Peyer's patch (tissue), 4 donors: ENCODE results near the gene BFSP2. TPM values are rescaled to one million over a fixed set of nuclear protein-coding genes. Genes with fewer than 3 reads are reported as not detected.
"Not testable (repeated sequence)": the region's sequence is repeated elsewhere in the genome, so short reads cannot be mapped to it uniquely, and the experiment has no call there.

Experiments used
- DNase-seq, 3 donors: peaks; one replicate each; pipeline ENCODE4 v3.0.0-alpha.2; 2017 to 2019
- H3K27ac ChIP-seq, 4 donors: fragments of 200-600 bp; sonication (generic); one replicate each; pipeline ENCODE4 v1.5.1; 2016 to 2019
- H3K27me3 ChIP-seq, 2 donors: fragments of 200-600 bp; sonication (generic); one replicate each; pipeline ENCODE4 v1.5.1; 2019
- H3K36me3 ChIP-seq, 3 donors: fragments of 200-600 bp; sonication (generic); one replicate each; pipeline ENCODE4 v1.5.1; 2016 to 2019
- H3K4me1 ChIP-seq, 4 donors: fragments of 200-600 bp; sonication (generic); one replicate each; pipeline ENCODE4 v1.5.1; 2016 to 2019
- H3K4me3 ChIP-seq, 4 donors: fragments of 200-600 bp; sonication (generic); 1 replicate in 3 of 4; 2 replicates in 1 of 4; pipeline ENCODE4 v1.5.1; 2016 to 2019; ENCODE audit warnings: mild to moderate bottlenecking in 1 of 4
- H3K9me3 ChIP-seq, 4 donors: fragments of 200-600 bp; sonication (generic); one replicate each; pipeline ENCODE4 v1.5.1; 2016 to 2019; ENCODE audit warnings: mild to moderate bottlenecking in 1 of 4
- CTCF ChIP-seq, 6 experiments: fragments of 450-650 bp in 4 of 6; fragments of 200-600 bp in 2 of 6; sonication (generic) in 1 of 6; IDR thresholded peaks; one replicate each; pipeline ENCODE4 v1.5.1; 2017 to 2019; ENCODE audit warnings: antibody characterized with exemption in 6 of 6, mild to moderate bottlenecking in 3 of 6, moderate library complexity in 1 of 6
- POLR2A ChIP-seq, 2 donors: fragments of 450-650 bp; IDR thresholded peaks; one replicate each; pipeline ENCODE4 v1.5.1; 2017; ENCODE audit warnings: antibody characterized with exemption in 2 of 2, mild to moderate bottlenecking in 2 of 2, moderate library complexity in 2 of 2
- total RNA-seq, 4 donors: library from RNA; depleted of rRNA; stranded (reverse); fragments of >200 nt; gene quantifications; one replicate each; pipeline ENCODE4 v1.1.0, GENCODE V29; 2016

The BFSP2 gene
- total RNA-seq, 4 donors from 2014 or later = not detected

DNA sequence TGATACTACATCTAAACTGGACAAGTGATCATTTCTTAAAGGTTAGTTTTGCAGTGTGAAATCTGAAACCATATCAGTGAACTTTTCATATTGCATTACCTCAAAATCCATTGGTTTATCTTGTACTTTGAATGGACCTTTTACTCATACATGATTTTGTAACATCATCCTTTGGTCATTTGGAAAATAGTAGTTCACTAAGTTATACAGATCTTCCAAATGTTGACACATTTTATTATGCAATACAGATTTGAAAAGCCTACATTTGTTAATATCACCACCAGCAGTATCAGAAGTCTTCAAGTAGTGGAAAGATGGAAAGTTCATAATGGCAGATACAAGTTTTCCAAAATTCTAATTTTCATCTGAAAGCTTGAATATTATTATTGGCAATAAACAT, 109.6 kb downstream of the BFSP2 start:
- TF ChIP-seq POLR2A (IDR thresholded peaks at IDR 0.05) (no peak), CTCF (IDR thresholded peaks at IDR 0.05) (no peak)
- H3K27ac ChIP-seq = no peak overlapping the region
- no peaks in the 10 kb centered on the region for H3K36me3 ChIP-seq
- no peaks in the 10 kb centered on the region for H3K27me3 ChIP-seq
- H3K9me3 ChIP-seq = no peaks in the 10 kb centered on the region
- peaks cover 0 to 4% (median 2%) of the 10 kb centered on the region in 4 donors for H3K4me1 ChIP-seq
- no peak overlapping the region for H3K4me3 ChIP-seq
- DNase-seq = no peak

DNA sequence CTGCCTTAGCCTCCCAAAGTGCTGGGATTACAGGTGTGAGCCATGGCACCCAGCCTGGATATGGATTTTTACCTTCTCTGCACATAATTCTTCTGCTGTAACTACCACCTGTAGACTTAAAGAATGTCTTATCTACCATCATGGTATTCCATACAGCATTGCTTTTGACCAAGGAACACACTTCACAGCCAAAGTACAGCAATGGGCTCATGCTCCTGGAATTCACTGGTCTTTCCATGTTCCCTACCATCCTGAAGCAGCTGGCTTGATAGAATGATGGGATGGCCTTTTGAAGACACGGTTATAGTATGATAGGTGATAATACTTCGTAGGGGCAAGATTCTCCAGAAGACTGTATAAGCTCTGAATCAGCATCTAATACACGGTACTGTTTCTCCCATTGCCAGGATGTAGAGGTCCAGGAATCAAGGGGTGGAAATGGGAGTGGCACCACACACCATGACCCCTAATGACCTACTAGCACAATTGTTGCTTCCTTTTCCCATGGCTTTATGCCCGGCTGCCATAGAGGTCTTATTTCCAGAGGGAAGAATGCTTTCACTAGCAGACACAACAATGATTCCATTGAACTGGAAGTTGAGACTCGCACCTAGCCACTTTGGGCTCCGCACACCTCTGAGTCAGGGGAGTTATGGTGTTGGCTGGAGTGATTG, 112.7 kb downstream of the BFSP2 start:
- H3K36me3 ChIP-seq = no peaks in the 10 kb centered on the region
- H3K9me3 ChIP-seq = no peaks in the 10 kb centered on the region
- no peak for DNase-seq
- H3K4me1 ChIP-seq = no peaks in the 10 kb centered on the region
- H3K4me3 ChIP-seq = no peak overlapping the region
- H3K27me3 ChIP-seq = no peaks in the 10 kb centered on the region
- H3K27ac ChIP-seq = no peak overlapping the region
- no peak for TF ChIP-seq CTCF (IDR thresholded peaks at IDR 0.05)
- TF ChIP-seq POLR2A (IDR thresholded peaks at IDR 0.05) = no peak

- Histone ChIP-seq H3K9me3 (no peaks in the 10 kb centered on the region), H3K27ac (no peak overlapping the region), H3K27me3 (no peaks in the 10 kb centered on the region), H3K4me3 (no peak overlapping the region), H3K36me3 (no peaks in the 10 kb centered on the region), H3K4me1 (no peaks in the 10 kb centered on the region)
- DNase-seq = no peak
- TF ChIP-seq CTCF (IDR thresholded peaks at IDR 0.05) (no peak), POLR2A (IDR thresholded peaks at IDR 0.05) (no peak)
Measured at GRCh38 chr3:133514418-133514817, 114.6 kb downstream of the BFSP2 start.

GRCh38 chr3:133515127-133515526, 115.3 kb downstream of the BFSP2 start:
- H3K36me3 ChIP-seq = no peaks in the 10 kb centered on the region
- H3K9me3 ChIP-seq = no peaks in the 10 kb centered on the region
- H3K4me1 ChIP-seq = no peaks in the 10 kb centered on the region
- H3K27me3 ChIP-seq = no peaks in the 10 kb centered on the region
- DNase-seq = no peak
- H3K4me3 ChIP-seq = no peak overlapping the region
- H3K27ac ChIP-seq = no peak overlapping the region
- TF ChIP-seq CTCF (IDR thresholded peaks at IDR 0.05) = no peak
- no peak for TF ChIP-seq POLR2A (IDR thresholded peaks at IDR 0.05)

DNA sequence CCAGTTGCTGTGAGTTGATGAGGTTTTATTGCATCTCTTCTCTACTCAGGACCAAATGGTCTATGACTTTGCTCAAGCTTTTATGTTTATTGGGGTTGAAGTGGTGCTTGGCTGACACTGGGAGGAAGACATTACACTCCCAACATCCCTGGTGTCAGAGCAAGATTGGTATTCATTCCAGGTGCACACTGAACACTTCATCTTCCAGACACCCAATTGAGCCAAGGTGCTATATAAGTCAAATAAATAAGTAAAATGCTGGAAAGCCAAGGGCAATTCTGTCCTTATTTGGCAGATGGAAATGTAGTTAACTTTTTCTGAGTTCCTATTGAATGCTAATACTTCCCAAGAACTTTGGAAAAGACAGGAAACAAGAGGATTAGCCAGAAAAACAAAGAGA, 120.4 kb downstream of the BFSP2 start:
- TF ChIP-seq POLR2A (IDR thresholded peaks at IDR 0.05) (no peak), CTCF (IDR thresholded peaks at IDR 0.05) (no peak)
- DNase-seq = no peak
- Histone ChIP-seq H3K27me3 (no peaks in the 10 kb centered on the region), H3K36me3 (no peaks in the 10 kb centered on the region), H3K4me1 (no peaks in the 10 kb centered on the region), H3K9me3 (no peaks in the 10 kb centered on the region), H3K27ac (no peak overlapping the region), H3K4me3 (no peak overlapping the region)

DNA sequence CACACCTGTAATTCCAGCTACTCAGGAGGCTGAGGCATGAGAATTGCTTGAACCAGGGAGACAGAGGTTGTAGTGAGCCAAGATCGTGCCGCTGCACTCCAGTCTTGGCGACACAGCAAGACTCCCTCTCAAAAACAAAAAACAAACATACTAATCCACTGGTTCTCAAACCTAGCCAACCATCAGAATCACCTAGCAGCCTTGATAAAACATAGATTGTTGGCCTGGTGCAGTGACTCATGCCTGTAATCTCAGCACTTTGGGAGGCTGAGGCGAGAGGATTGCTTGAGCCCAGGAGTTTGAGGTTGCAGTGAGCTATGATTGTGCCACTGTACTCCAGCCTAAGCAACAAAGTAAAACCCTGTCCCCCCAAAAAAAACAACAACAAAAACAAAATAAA, 121.1 kb downstream of the BFSP2 start:
- not testable (repeated sequence) for H3K36me3 ChIP-seq, H3K27ac ChIP-seq, H3K4me1 ChIP-seq, H3K4me3 ChIP-seq, DNase-seq, H3K27me3 ChIP-seq, H3K9me3 ChIP-seq
